GM18867 (cell line): ENCODE data around the gene ALKBH4.
"Not testable (repeated sequence)": the region's sequence is repeated elsewhere in the genome, so short reads cannot be mapped to it uniquely, and the experiment has no call there.

Experiments
- ATAC-seq: cut with Tn5 transposase; IDR thresholded peaks from one replicate; pipeline ENCODE4 v1.9.1; 2021; ENCODE audit warnings: mild to moderate bottlenecking, moderate library complexity; ENCODE audit not compliant: unreplicated experiment

Gene ALKBH4

GRCh38 chr7:102455596-102455995 lies 9.1 kb downstream of the ALKBH4 start:
- no peak for ATAC-seq

- not testable (repeated sequence) for ATAC-seq
These were observed 9.7 kb downstream of the ALKBH4 start for GRCh38 chr7:102454932-102455331.

- no peak for ATAC-seq
These were observed 10.2 kb downstream of the ALKBH4 start for GRCh38 chr7:102454468-102454867.

GRCh38 chr7:102453319-102453718 lies 11.3 kb downstream of the ALKBH4 start:
- no peak for ATAC-seq

- ATAC-seq, result no peak
These were observed 12.2 kb downstream of the ALKBH4 start for GRCh38 chr7:102452451-102452850.

- no peak for ATAC-seq
These were observed 13.2 kb downstream of the ALKBH4 start for GRCh38 chr7:102451371-102452054.

- no peak for ATAC-seq
These were observed 14.4 kb downstream of the ALKBH4 start for GRCh38 chr7:102450242-102450641.

- ATAC-seq, result no peak
These were observed 15.5 kb downstream of the ALKBH4 start for GRCh38 chr7:102449136-102449535.

GRCh38 chr7:102447311-102447710 lies 17.4 kb downstream of the ALKBH4 start:
- ATAC-seq, result no peak

- ATAC-seq, result no peak
These were observed 18.1 kb downstream of the ALKBH4 start for GRCh38 chr7:102446387-102447156.

GRCh38 chr7:102445674-102446071 lies 19.0 kb downstream of the ALKBH4 start:
- no peak for ATAC-seq

GRCh38 chr7:102444961-102445673 lies 19.5 kb downstream of the ALKBH4 start:
- peak; percentile 51 for ATAC-seq

- ATAC-seq, result no peak
These were observed 24.5 kb downstream of the ALKBH4 start for GRCh38 chr7:102439963-102440795.

- no peak for ATAC-seq
These were observed 28.5 kb downstream of the ALKBH4 start for GRCh38 chr7:102436118-102436517.

GRCh38 chr7:102434039-102434486 lies 30.6 kb downstream of the ALKBH4 start:
- no peak for ATAC-seq

GRCh38 chr7:102433219-102434038 lies 31.2 kb downstream of the ALKBH4 start, which contains the start of gene ORAI2:
Gene ORAI2 (plus strand): TSS chr7:102433575. CDS start chr7:102438957, 5,382 bp downstream.
- ATAC-seq, result peak; percentile 66

- ATAC-seq, result peak; percentile 30
These were observed 32.0 kb downstream of the ALKBH4 start for GRCh38 chr7:102432442-102433218.

- peak; percentile 29 for ATAC-seq
These were observed 32.9 kb downstream of the ALKBH4 start for GRCh38 chr7:102431617-102432298.
